ENCODE data around the gene OCA2.
"Not testable (repeated sequence)": the region's sequence is repeated elsewhere in the genome, so short reads cannot be mapped to it uniquely, and the experiment has no call there.

OCA2 gene

DNA sequence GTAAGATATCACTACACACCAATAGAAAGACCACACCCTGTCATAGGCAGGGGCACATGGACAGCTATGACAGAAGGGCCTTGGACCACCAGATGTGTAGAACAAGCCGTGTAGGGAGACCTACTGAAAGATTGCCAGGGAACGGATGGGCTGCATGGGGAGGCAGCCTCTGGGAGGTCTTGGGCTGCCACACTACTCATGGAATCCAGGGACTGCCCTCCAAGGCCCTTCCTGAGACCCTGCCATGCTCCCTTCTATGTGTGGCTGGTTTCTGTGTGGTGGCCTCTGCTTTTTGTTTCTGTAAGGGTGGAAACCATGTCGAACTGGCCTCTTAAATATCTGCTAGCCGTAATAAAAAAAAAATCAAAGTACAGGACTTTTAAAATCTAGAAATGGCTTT, 86.9 kb downstream of the OCA2 start:
- Histone ChIP-seq H2AFZ (ENCODE audit: low read length) (no peak overlapping the region), H3K9me3 (ENCODE audit: low read length) (no peaks in the 10 kb centered on the region), H3K9ac (ENCODE audit: low read length) (no peak overlapping the region), H4K20me1 (ENCODE audit: insufficient read depth, low read length) (no peaks in the 10 kb centered on the region), H3K36me3 (ENCODE audit: insufficient read depth, low read length) (no peaks in the 10 kb centered on the region), H3K4me2 (ENCODE audit: low read length) (no peak overlapping the region), H3K79me2 (ENCODE audit: insufficient read depth, low read length) (no peaks in the 10 kb centered on the region), H3K4me3 (ENCODE audit: low read depth, low read length, poor library complexity, severe bottlenecking) (no peak overlapping the region), H3K4me1 (ENCODE audit: insufficient read depth, low read length, severe bottlenecking) (no peaks in the 10 kb centered on the region), H3K27me3 (ENCODE audit: insufficient read depth, low read length) (peaks cover 4% of the 10 kb centered on the region; the same call in 1 of the 2 replicates), H3K27ac (ENCODE audit: low read depth, low read length, poor library complexity, severe bottlenecking) (no peak overlapping the region), H3K9me2 (ENCODE audit: low read depth, low read length) (no peaks in the 10 kb centered on the region), H3F3A (ENCODE audit: insufficient read depth, low read length) (no peaks in the 10 kb centered on the region)
- TF ChIP-seq EZH2 (IDR thresholded peaks at IDR 0.05; ENCODE audit: borderline replicate concordance, low read length) (no peak), CTCF (IDR thresholded peaks at IDR 0.05; ENCODE audit: low read length) (no peak)

DNA sequence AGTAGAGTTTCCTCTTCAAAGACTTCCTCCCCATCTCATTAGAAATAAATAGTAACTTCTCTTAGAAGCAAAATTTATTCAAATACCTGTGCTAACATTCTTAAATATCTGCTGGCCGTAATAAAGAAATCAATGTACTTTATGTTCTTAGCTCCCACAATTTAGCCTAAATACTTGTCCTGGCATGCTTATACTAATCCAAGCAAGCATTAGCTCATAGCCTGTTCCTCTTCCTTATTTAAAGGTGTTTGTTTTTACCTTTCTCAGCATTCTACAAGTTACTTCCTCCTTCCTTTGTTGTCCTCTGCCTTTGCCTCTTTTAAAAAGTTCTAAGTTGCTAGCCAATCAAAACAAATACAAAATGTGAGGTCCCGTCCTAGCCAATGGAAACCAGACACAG, 90.9 kb downstream of the OCA2 start:
- H3K9me3 ChIP-seq (ENCODE audit: low read length); H3K4me1 ChIP-seq (ENCODE audit: insufficient read depth, low read length, severe bottlenecking); H3K4me3 ChIP-seq (ENCODE audit: low read depth, low read length, poor library complexity, severe bottlenecking); H3K9ac ChIP-seq (ENCODE audit: low read length); H3K27me3 ChIP-seq (ENCODE audit: insufficient read depth, low read length); H3K27ac ChIP-seq (ENCODE audit: low read depth, low read length, poor library complexity, severe bottlenecking); H4K20me1 ChIP-seq (ENCODE audit: insufficient read depth, low read length); H3F3A ChIP-seq (ENCODE audit: insufficient read depth, low read length); H3K79me2 ChIP-seq (ENCODE audit: insufficient read depth, low read length); H3K36me3 ChIP-seq (ENCODE audit: insufficient read depth, low read length); H3K9me2 ChIP-seq (ENCODE audit: low read depth, low read length); H3K4me2 ChIP-seq (ENCODE audit: low read length); H2AFZ ChIP-seq (ENCODE audit: low read length): not testable (repeated sequence)

DNA sequence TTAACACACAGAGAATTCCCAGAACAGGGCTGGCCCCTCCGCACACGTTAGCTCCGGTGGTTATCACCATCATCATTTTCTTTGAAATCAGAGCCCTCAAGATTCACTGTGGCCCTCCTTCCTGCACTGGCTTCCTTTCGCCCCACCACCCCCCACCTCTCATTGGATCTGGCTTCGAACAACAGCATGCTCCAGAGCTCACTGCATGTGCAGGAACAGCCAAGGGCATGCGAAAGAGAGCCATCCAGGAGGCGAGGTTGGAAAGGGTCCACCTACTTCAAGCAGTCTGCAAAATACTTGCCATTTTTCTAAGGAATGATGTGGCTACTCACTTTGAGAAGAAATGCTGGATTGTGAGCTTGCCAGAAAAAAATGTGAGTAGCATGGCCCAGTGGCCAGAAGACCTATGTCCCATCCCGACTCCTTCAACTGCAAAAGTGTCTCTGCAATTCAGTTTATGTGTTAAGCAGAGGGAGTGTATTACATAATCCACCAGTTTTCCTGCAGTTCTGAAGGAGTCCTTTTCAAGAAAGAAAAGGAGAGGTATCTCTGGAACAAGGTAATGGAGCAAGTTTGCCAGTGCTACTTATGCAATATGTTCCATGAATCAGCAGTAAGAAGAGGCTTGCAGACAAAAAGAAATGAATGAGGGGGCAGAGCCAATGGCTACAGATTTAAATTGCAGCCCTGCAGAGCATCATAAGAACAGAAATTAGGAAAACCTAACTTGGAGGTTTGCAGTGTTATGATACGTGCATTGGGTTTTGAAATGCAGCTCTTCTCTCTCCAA, 92.8 kb downstream of the OCA2 start:
- no peak overlapping the region for H3K4me3 ChIP-seq (ENCODE audit: low read depth, low read length, poor library complexity, severe bottlenecking)
- H4K20me1 ChIP-seq (ENCODE audit: insufficient read depth, low read length) = no peaks in the 10 kb centered on the region
- no peaks in the 10 kb centered on the region for H3K36me3 ChIP-seq (ENCODE audit: insufficient read depth, low read length)
- no peaks in the 10 kb centered on the region; the same call in 1 of the 2 replicates for H3K27me3 ChIP-seq (ENCODE audit: insufficient read depth, low read length)
- no peaks in the 10 kb centered on the region for H3F3A ChIP-seq (ENCODE audit: insufficient read depth, low read length)
- H3K4me2 ChIP-seq (ENCODE audit: low read length) = no peak overlapping the region
- no peak overlapping the region for H2AFZ ChIP-seq (ENCODE audit: low read length)
- H3K27ac ChIP-seq (ENCODE audit: low read depth, low read length, poor library complexity, severe bottlenecking) = no peak overlapping the region
- H3K79me2 ChIP-seq (ENCODE audit: insufficient read depth, low read length) = no peaks in the 10 kb centered on the region
- no peak for TF ChIP-seq EZH2 (IDR thresholded peaks at IDR 0.05; ENCODE audit: borderline replicate concordance, low read length)
- TF ChIP-seq CTCF (IDR thresholded peaks at IDR 0.05; ENCODE audit: low read length) = no peak
- H3K4me1 ChIP-seq (ENCODE audit: insufficient read depth, low read length, severe bottlenecking) = no peaks in the 10 kb centered on the region
- no peaks in the 10 kb centered on the region for H3K9me3 ChIP-seq (ENCODE audit: low read length)
- H3K9me2 ChIP-seq (ENCODE audit: low read depth, low read length) = no peaks in the 10 kb centered on the region
- H3K9ac ChIP-seq (ENCODE audit: low read length) = no peak overlapping the region

DNA sequence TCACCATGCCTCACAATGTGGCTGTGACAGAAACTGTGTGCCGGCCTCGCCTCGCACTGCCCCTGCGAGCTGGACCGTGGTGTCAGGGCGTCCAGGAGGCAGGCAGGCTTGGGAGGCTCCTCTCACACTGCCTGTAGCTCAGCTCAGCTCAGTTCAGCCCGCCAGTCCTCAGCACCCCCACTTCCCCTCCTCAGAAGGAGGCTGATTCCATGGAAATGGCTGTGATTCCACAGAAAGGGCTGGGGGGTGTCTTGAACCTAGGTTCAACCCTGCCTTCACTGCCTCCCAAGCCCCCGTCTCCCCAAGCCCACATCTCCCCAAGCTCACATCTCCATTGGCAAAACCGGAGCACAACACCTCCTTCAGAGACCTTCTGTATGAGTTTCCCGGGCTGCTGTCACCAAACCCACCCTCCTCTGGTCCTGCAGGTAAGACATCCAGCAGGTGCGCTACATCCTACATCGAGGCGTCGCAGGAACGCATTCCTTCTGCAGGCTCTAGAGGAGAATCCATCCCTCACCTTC, 94.0 kb downstream of the OCA2 start:
- Histone ChIP-seq H3K4me1 (ENCODE audit: insufficient read depth, low read length, severe bottlenecking) (no peaks in the 10 kb centered on the region), H2AFZ (ENCODE audit: low read length) (no peak overlapping the region), H3K9me2 (ENCODE audit: low read depth, low read length) (no peaks in the 10 kb centered on the region), H3K36me3 (ENCODE audit: insufficient read depth, low read length) (no peaks in the 10 kb centered on the region), H3K79me2 (ENCODE audit: insufficient read depth, low read length) (no peaks in the 10 kb centered on the region), H3F3A (ENCODE audit: insufficient read depth, low read length) (no peaks in the 10 kb centered on the region), H4K20me1 (ENCODE audit: insufficient read depth, low read length) (no peaks in the 10 kb centered on the region), H3K27ac (ENCODE audit: low read depth, low read length, poor library complexity, severe bottlenecking) (no peak overlapping the region), H3K4me2 (ENCODE audit: low read length) (no peak overlapping the region), H3K4me3 (ENCODE audit: low read depth, low read length, poor library complexity, severe bottlenecking) (no peak overlapping the region), H3K9ac (ENCODE audit: low read length) (no peak overlapping the region), H3K9me3 (ENCODE audit: low read length) (no peaks in the 10 kb centered on the region), H3K27me3 (ENCODE audit: insufficient read depth, low read length) (no peaks in the 10 kb centered on the region; the same call in 1 of the 2 replicates)
- TF ChIP-seq CTCF (IDR thresholded peaks at IDR 0.05; ENCODE audit: low read length) (no peak), EZH2 (IDR thresholded peaks at IDR 0.05; ENCODE audit: borderline replicate concordance, low read length) (no peak)
